Measurements from ENCODE around the gene C1orf226. TPM values are rescaled to one million over a fixed set of nuclear protein-coding genes. Genes with fewer than 3 reads are reported as not detected.

Gene C1orf226
- total and polyA plus RNA-seq, 4 donors, result 2.2 to 25.2 (median 10.8) TPM

DNA sequence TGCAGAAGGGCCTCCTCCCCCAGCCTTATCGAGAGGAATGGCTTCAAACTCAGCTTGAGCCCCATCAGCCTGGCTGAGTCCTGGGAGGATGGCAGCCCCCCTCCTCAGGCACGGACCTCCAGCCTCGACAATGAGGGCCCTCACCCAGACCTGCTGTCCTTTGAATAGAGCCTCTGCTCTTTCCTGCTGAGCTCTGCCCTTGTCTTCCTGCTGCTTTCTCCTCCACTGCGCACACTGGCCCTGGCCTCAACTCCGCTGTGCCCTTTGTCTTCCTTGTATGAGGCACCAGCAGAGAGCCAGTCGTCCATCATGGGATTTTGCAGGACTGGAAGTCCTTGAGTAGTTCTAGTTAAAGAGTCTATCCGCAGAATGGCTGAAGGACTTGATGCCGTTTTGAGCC lies 2.0 kb downstream of the C1orf226 start:
- peak; percentile 24 for DNase-seq (ENCODE audit: low spot score)

DNA sequence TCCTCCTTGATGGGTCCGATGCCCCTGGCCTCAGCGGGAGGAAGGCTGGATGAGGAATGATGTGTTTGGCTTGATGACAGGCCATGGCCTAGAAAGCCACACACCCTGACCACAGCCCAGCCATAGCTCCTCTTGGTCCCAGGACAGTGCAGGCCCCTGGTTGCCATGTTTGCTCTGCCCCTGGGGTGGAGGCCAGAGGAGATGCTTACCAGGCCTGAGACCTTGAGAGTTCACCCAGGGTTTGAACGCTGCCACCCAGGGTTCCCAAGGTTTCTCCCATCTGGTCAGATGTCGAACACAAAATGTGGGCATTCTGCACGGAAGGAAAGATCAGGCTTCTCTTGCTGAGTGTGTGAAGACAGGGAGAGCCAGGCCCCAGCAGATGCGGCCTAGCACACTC lies 2.6 kb downstream of the C1orf226 start:
- H3K4me1 ChIP-seq (ENCODE audit: control insufficient read depth in 4 of 4, insufficient read depth in 4 of 4, low read length in 3 of 4), result peaks cover 2 to 14% (median 6%) of the 10 kb centered on the region in 4 donors
- peak; percentile 25 for DNase-seq (ENCODE audit: low spot score)
- H3K27ac ChIP-seq (ENCODE audit: low read depth in 1 of 2, low read length in 2 of 2), result no peak overlapping the region
- TF ChIP-seq SP1 (IDR thresholded peaks at IDR 0.05) (no peak), GABPA (IDR thresholded peaks at IDR 0.05 in 1 of 2, conservative IDR thresholded peaks at IDR 0.05 in 1 of 2) (no peak), YY1 (IDR thresholded peaks at IDR 0.05) (no peak), FOXA2 (IDR thresholded peaks at IDR 0.05) (no peak), FOXA1 (IDR thresholded peaks at IDR 0.05) (no peak), RAD21 (IDR thresholded peaks at IDR 0.05) (no peak), TAF1 (conservative IDR thresholded peaks at IDR 0.05) (no peak), NR2F2 (IDR thresholded peaks at IDR 0.05) (no peak), RXRA (IDR thresholded peaks at IDR 0.05) (no peak), HNF4A (conservative IDR thresholded peaks at IDR 0.05) (no peak)
- TF ChIP-seq, protein P1, sequence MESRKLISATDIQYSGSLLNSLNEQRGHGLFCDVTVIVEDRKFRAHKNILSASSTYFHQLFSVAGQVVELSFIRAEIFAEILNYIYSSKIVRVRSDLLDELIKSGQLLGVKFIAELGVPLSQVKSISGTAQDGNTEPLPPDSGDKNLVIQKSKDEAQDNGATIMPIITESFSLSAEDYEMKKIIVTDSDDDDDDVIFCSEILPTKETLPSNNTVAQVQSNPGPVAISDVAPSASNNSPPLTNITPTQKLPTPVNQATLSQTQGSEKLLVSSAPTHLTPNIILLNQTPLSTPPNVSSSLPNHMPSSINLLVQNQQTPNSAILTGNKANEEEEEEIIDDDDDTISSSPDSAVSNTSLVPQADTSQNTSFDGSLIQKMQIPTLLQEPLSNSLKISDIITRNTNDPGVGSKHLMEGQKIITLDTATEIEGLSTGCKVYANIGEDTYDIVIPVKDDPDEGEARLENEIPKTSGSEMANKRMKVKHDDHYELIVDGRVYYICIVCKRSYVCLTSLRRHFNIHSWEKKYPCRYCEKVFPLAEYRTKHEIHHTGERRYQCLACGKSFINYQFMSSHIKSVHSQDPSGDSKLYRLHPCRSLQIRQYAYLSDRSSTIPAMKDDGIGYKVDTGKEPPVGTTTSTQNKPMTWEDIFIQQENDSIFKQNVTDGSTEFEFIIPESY (IDR thresholded peaks at IDR 0.05), result no peak
- TF ChIP-seq, protein P2, sequence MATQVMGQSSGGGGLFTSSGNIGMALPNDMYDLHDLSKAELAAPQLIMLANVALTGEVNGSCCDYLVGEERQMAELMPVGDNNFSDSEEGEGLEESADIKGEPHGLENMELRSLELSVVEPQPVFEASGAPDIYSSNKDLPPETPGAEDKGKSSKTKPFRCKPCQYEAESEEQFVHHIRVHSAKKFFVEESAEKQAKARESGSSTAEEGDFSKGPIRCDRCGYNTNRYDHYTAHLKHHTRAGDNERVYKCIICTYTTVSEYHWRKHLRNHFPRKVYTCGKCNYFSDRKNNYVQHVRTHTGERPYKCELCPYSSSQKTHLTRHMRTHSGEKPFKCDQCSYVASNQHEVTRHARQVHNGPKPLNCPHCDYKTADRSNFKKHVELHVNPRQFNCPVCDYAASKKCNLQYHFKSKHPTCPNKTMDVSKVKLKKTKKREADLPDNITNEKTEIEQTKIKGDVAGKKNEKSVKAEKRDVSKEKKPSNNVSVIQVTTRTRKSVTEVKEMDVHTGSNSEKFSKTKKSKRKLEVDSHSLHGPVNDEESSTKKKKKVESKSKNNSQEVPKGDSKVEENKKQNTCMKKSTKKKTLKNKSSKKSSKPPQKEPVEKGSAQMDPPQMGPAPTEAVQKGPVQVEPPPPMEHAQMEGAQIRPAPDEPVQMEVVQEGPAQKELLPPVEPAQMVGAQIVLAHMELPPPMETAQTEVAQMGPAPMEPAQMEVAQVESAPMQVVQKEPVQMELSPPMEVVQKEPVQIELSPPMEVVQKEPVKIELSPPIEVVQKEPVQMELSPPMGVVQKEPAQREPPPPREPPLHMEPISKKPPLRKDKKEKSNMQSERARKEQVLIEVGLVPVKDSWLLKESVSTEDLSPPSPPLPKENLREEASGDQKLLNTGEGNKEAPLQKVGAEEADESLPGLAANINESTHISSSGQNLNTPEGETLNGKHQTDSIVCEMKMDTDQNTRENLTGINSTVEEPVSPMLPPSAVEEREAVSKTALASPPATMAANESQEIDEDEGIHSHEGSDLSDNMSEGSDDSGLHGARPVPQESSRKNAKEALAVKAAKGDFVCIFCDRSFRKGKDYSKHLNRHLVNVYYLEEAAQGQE (IDR thresholded peaks at IDR 0.05), result no peak
- TF ChIP-seq, protein P3, sequence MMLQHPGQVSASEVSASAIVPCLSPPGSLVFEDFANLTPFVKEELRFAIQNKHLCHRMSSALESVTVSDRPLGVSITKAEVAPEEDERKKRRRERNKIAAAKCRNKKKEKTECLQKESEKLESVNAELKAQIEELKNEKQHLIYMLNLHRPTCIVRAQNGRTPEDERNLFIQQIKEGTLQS (IDR thresholded peaks at IDR 0.05), result no peak
- H3K9ac ChIP-seq (ENCODE audit: low read depth in 1 of 2, low read length in 2 of 2), result no peak overlapping the region
- H3K4me3 ChIP-seq (ENCODE audit: low read depth in 1 of 3, low read length in 3 of 3), result no peak overlapping the region
- 94% methylated on average over 6 of the region's 6 CpGs for WGBS
- H3K9me3 ChIP-seq (ENCODE audit: control insufficient read depth in 4 of 4, low read length in 3 of 4), result no peaks in the 10 kb centered on the region
- H3K36me3 ChIP-seq (ENCODE audit: control insufficient read depth in 4 of 4, insufficient read depth in 3 of 4, low read depth in 1 of 4, low read length in 3 of 4), result peaks cover 0 to 13% (median 10%) of the 10 kb centered on the region in 4 donors
- no peaks in the 10 kb centered on the region for H3K27me3 ChIP-seq (ENCODE audit: control insufficient read depth in 4 of 4, insufficient read depth in 4 of 4, low read length in 3 of 4)

More for the DNA sequence above, 2.0 kb downstream of the C1orf226 start:
- Histone ChIP-seq H3K4me3 (ENCODE audit: low read depth in 1 of 3, low read length in 3 of 3) (no peak overlapping the region), H3K36me3 (ENCODE audit: control insufficient read depth in 4 of 4, insufficient read depth in 3 of 4, low read depth in 1 of 4, low read length in 3 of 4) (peaks cover 0 to 13% (median 10%) of the 10 kb centered on the region in 4 donors), H3K9ac (ENCODE audit: low read depth in 1 of 2, low read length in 2 of 2) (no peak overlapping the region), H3K9me3 (ENCODE audit: control insufficient read depth in 4 of 4, low read length in 3 of 4) (no peaks in the 10 kb centered on the region), H3K27ac (ENCODE audit: low read depth in 1 of 2, low read length in 2 of 2) (no peak overlapping the region), H3K27me3 (ENCODE audit: control insufficient read depth in 4 of 4, insufficient read depth in 4 of 4, low read length in 3 of 4) (no peaks in the 10 kb centered on the region), H3K4me1 (ENCODE audit: control insufficient read depth in 4 of 4, insufficient read depth in 4 of 4, low read length in 3 of 4) (peaks cover 0 to 8% (median 3%) of the 10 kb centered on the region in 4 donors)
- 93% methylated on average over 8 of the region's 8 CpGs for WGBS
- TF ChIP-seq NR2F2 (IDR thresholded peaks at IDR 0.05) (no peak), SP1 (IDR thresholded peaks at IDR 0.05) (no peak), YY1 (IDR thresholded peaks at IDR 0.05) (no peak), RAD21 (IDR thresholded peaks at IDR 0.05) (no peak), HNF4G (IDR thresholded peaks at IDR 0.05) (no peak), JUND (IDR thresholded peaks at IDR 0.05) (no peak), TAF1 (conservative IDR thresholded peaks at IDR 0.05) (no peak), HNF4A (conservative IDR thresholded peaks at IDR 0.05) (no peak), EGR1 (IDR thresholded peaks at IDR 0.05; ENCODE audit: low read depth in 2 of 2) (no peak)
- TF ChIP-seq, protein P3 (IDR thresholded peaks at IDR 0.05), result no peak
- TF ChIP-seq, protein P2 (IDR thresholded peaks at IDR 0.05), result no peak
- TF ChIP-seq, protein P4, sequence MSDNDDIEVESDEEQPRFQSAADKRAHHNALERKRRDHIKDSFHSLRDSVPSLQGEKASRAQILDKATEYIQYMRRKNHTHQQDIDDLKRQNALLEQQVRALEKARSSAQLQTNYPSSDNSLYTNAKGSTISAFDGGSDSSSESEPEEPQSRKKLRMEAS (IDR thresholded peaks at IDR 0.05), result no peak

All from liver (tissue), 9 donors.